OCI-LY7 (cell line): ENCODE data around the gene MAEA. TPM values are rescaled to one million over a fixed set of nuclear protein-coding genes. Genes with fewer than 3 reads are reported as not detected.

Source experiments
- BruUV-seq: library from RNA; stranded (reverse); fragments of 400-500 nt; replicated peaks from 2 replicates; lab custom pipeline; 2021; lab: Mats Ljungman, UMichigan
- CTCF ChIA-PET: fragments of 300-600 bp; sonication (Branson Sonifier 250); formaldehyde crosslinking; loops from one replicate; lab custom pipeline; 2022; ENCODE audit warnings: antibody characterized with exemption; ENCODE audit not compliant: unreplicated experiment; lab: Charles Lee
- POLR2A ChIA-PET: fragments of 300-600 bp; sonication (Branson Sonifier 250); formaldehyde crosslinking; loops from one replicate; lab custom pipeline; 2022; ENCODE audit warnings: antibody characterized with exemption; lab: Charles Lee
- DNase-seq: peaks from one replicate; pipeline ENCODE4 v3.0.0-alpha.2; 2015; ENCODE audit warnings: low spot score
- H2AFZ ChIP-seq: fragments of 200-600 bp; sonication (generic), shearing (Covaris generic); 2 replicates; pipeline ENCODE4 v1.6.1; 2014; ENCODE audit warnings: mild to moderate bottlenecking, antibody characterized with exemption, low read length, moderate library complexity
- H3K27ac ChIP-seq: fragments of 200-600 bp; sonication (generic); 2 replicates; pipeline ENCODE4 v1.5.1; 2014; ENCODE audit warnings: mixed run types, low read depth, mild to moderate bottlenecking, moderate library complexity, low read length, inconsistent platforms; ENCODE audit not compliant: poor library complexity, severe bottlenecking
- H3K36me3 ChIP-seq: fragments of 200-600 bp; sonication (generic); 2 replicates; pipeline ENCODE4 v1.6.1; 2014; ENCODE audit warnings: mild to moderate bottlenecking, antibody characterized with exemption, low read length, moderate library complexity, mixed read lengths; ENCODE audit not compliant: insufficient read depth
- H3K4me1 ChIP-seq: fragments of 200-600 bp; sonication (generic); 2 replicates; pipeline ENCODE4 v1.5.1; 2014; ENCODE audit warnings: mild to moderate bottlenecking, low read length; ENCODE audit not compliant: insufficient read depth, poor library complexity, severe bottlenecking
- H3K4me2 ChIP-seq: fragments of 200-600 bp; sonication (generic); 2 replicates; pipeline ENCODE4 v1.6.1; 2014; ENCODE audit warnings: mild to moderate bottlenecking, low read length
- H3K4me3 ChIP-seq: fragments of 200-600 bp; sonication (generic); 2 replicates; pipeline ENCODE4 v1.5.1; 2014; ENCODE audit warnings: mild to moderate bottlenecking, low read depth, low read length; ENCODE audit not compliant: poor library complexity, severe bottlenecking
- H3K79me2 ChIP-seq: fragments of 200-600 bp; sonication (generic); 2 replicates; pipeline ENCODE4 v1.6.1; 2016; ENCODE audit warnings: low read depth, mild to moderate bottlenecking, low read length, moderate library complexity, mixed read lengths; ENCODE audit not compliant: insufficient read depth
- H3K9me2 ChIP-seq: fragments of 200-600 bp; sonication (generic); 2 replicates; pipeline ENCODE4 v1.6.1; 2016; ENCODE audit warnings: mild to moderate bottlenecking, low read length, mixed read lengths; ENCODE audit not compliant: insufficient read depth
- H3K9me3 ChIP-seq: fragments of 200-600 bp; sonication (generic); 2 replicates; pipeline ENCODE4 v1.6.1; 2014; ENCODE audit warnings: mild to moderate bottlenecking, mixed run types, low read length, mixed read lengths
- H4K20me1 ChIP-seq: fragments of 200-600 bp; sonication (generic); 2 replicates; pipeline ENCODE4 v1.6.1; 2014; ENCODE audit warnings: mild to moderate bottlenecking, antibody characterized with exemption, low read length, moderate library complexity, mixed read lengths; ENCODE audit not compliant: insufficient read depth
- CTCF ChIP-seq: fragments of 200-600 bp; sonication (generic); conservative IDR thresholded peaks from 2 replicates; pipeline ENCODE4 v1.5.1; 2014; ENCODE audit warnings: mild to moderate bottlenecking, antibody characterized with exemption, low read length, moderate library complexity, mixed read lengths
- EZH2phosphoT487 ChIP-seq: fragments of 200-600 bp; sonication (generic); IDR thresholded peaks from 2 replicates; pipeline ENCODE4 v1.6.1; 2018; ENCODE audit warnings: low read depth, borderline replicate concordance, mild to moderate bottlenecking, mixed run types, antibody characterized with exemption, low read length, moderate library complexity, mixed read lengths
- intact Hi-C: fragments of 100-400 bp; cut with micrococcal nuclease; formaldehyde crosslinking; loops from one replicate; pipeline ENCODE4 v1.10.0; 2022; ENCODE audit not compliant: unreplicated experiment
- total RNA-seq, 2 experiments: library from RNA; depleted of rRNA in 1 of 2; stranded (reverse); fragments of >200 nt in 1 of 2; shearing (Covaris generic) in 1 of 2; gene quantifications; 2 replicates each; pipeline ENCODE4 v1.2.3, GENCODE V29; 2014 to 2022

Gene MAEA
- total RNA-seq, 2 experiments from 2014 or later, result 53.2 to 59.3 TPM

GRCh38 chr4:1337376-1337831, 47.7 kb downstream of the MAEA start:
- H3K4me3 ChIP-seq, result no peak overlapping the region
- no peak for DNase-seq
- no peak overlapping the region for H3K4me2 ChIP-seq
- ChIA-PET POLR2A (no interaction called here), CTCF (no interaction called here)
- no peak overlapping the region for H3K27ac ChIP-seq
- no peak for TF ChIP-seq EZH2phosphoT487
- TF ChIP-seq CTCF, result no peak
- H3K36me3 ChIP-seq, result peaks cover 85% of the 10 kb centered on the region
- no peaks in the 10 kb centered on the region for H3K9me2 ChIP-seq
- H3K9me3 ChIP-seq, result no peaks in the 10 kb centered on the region
- H3K4me1 ChIP-seq, result no peaks in the 10 kb centered on the region
- H2AFZ ChIP-seq, result no peak overlapping the region
- intact Hi-C loops, result no loop called here
- no peaks in the 10 kb centered on the region for H3K79me2 ChIP-seq
- no TSS peak for BruUV-seq
- no peaks in the 10 kb centered on the region for H4K20me1 ChIP-seq

DNA sequence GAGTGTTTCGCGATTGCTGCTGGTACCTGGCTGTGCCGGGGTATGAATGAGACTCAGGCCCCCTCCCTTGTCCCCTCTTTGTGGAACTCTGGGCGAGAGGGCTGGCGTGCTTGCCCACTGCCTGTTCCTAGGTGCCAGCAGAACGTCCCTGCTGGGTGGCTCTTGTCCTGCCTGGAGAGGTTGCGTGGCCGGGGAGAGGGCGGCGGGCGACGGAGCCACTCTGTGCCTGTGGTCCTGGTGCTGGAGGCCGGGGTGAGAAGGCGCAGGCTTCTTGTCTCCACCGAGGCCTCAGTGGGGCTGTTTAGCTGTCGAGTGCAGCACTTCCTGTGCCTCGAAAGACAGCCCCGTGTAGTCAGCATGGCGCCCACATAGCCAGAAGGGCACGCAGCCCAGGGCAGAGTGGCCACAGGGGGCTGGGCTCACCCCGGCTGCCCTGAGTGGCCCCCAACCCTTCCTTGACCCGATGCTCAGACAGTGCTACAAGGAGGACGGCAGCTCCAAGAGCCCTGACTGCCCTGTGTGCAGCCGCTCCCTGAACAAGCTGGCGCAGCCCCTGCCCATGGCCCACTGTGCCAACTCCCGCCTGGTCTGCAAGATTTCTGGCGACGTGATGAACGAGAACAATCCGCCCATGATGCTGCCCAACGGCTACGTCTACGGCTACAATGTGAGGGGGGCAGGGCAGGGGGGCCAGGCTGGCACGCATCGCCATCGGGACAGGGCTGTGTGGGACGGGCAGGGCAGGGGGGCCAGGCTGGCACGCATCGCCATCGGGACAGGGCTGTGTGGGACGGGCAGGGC, 48.5 kb downstream of the MAEA start:
- BruUV-seq, result no TSS peak
- no peaks in the 10 kb centered on the region for H3K79me2 ChIP-seq
- ChIA-PET CTCF (no interaction called here), POLR2A (no interaction called here)
- H3K4me2 ChIP-seq, result no peak overlapping the region
- H3K9me3 ChIP-seq, result no peaks in the 10 kb centered on the region
- no peak overlapping the region for H2AFZ ChIP-seq
- H4K20me1 ChIP-seq, result no peaks in the 10 kb centered on the region
- peaks cover 77% of the 10 kb centered on the region for H3K36me3 ChIP-seq
- no peaks in the 10 kb centered on the region for H3K9me2 ChIP-seq
- no peak overlapping the region for H3K27ac ChIP-seq
- H3K4me3 ChIP-seq, result no peak overlapping the region
- intact Hi-C loops, result no loop called here
- TF ChIP-seq EZH2phosphoT487, result no peak
- no peak for TF ChIP-seq CTCF
- H3K4me1 ChIP-seq, result no peaks in the 10 kb centered on the region
- no peak for DNase-seq

GRCh38 chr4:1338752-1339414, 49.2 kb downstream of the MAEA start:
- Histone ChIP-seq H2AFZ (no peak overlapping the region), H3K4me1 (no peaks in the 10 kb centered on the region), H3K9me2 (no peaks in the 10 kb centered on the region), H3K4me3 (no peak overlapping the region), H3K9me3 (no peaks in the 10 kb centered on the region), H4K20me1 (no peaks in the 10 kb centered on the region), H3K4me2 (no peak overlapping the region), H3K36me3 (peaks cover 75% of the 10 kb centered on the region), H3K79me2 (no peaks in the 10 kb centered on the region), H3K27ac (no peak overlapping the region)
- intact Hi-C loops, result no loop called here
- TF ChIP-seq CTCF (no peak), EZH2phosphoT487 (no peak)
- POLR2A ChIA-PET, result no interaction called here
- no TSS peak for BruUV-seq
- no peak for DNase-seq
- CTCF ChIA-PET, result no interaction called here
